ENCODE data around the gene ERAS. TPM values are rescaled to one million over a fixed set of nuclear protein-coding genes. Genes with fewer than 3 reads are reported as not detected.

ERAS gene
- total RNA-seq, 1 experiment from 2014 or later: not detected

DNA sequence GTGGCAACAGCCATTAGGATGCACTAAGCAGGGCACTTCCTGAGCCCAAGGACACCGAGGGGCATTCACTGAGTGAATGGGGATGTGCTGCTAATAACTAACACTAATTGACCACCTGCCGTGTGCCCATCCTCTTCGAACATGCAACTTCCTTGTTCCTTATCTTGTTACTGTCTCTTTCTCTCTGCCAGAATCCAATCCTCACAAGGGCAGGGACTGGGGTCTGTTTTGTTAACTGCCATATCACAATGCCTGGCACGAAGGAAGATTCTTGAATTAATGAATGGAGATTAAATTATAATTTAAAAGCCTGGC lies 1.3 kb downstream of the ERAS start:
- Histone ChIP-seq H3K9ac (ENCODE audit: low read length) (no peak overlapping the region), H4K20me1 (ENCODE audit: insufficient read depth) (no peaks in the 10 kb centered on the region), H3K27me3 (ENCODE audit: insufficient read depth, low read length) (no peaks in the 10 kb centered on the region), H3K9me3 (ENCODE audit: control insufficient read depth in 1 of 2, insufficient read depth in 1 of 2, low read depth in 1 of 2, low read length in 2 of 2) (no peaks in the 10 kb centered on the region), H3K4me1 (ENCODE audit: control insufficient read depth in 1 of 2, insufficient read depth in 2 of 2, low read length in 2 of 2) (no peaks in the 10 kb centered on the region), H3K4me3 (replicated peaks in 1 of 2; ENCODE audit: low read depth in 1 of 2, low read length in 2 of 2) (no peak overlapping the region), H3K27ac (ENCODE audit: low read depth, low read length) (no peak overlapping the region), H3K79me2 (ENCODE audit: insufficient read depth, low read length) (no peaks in the 10 kb centered on the region), H3K36me3 (ENCODE audit: control insufficient read depth in 1 of 2, insufficient read depth in 2 of 2, low read length in 2 of 2) (no peaks in the 10 kb centered on the region), H3K4me2 (ENCODE audit: low read length) (no peak overlapping the region), H3K9me2 (ENCODE audit: insufficient read depth) (no peaks in the 10 kb centered on the region), H2AFZ (ENCODE audit: low read depth, low read length, poor library complexity, severe bottlenecking) (no peak overlapping the region)
- RAD21 ChIA-PET (ENCODE audit: low non-redundant PET in 1 of 2, low total read pairs in 2 of 2, uncharacterized antibody in 2 of 2, unreplicated experiment in 2 of 2): no interaction called here
- DNase-seq (ENCODE audit: low read depth, low spot score) (no peak), ATAC-seq (no peak)
- BruUV-seq (replicated peaks): no TSS peak
- intact Hi-C loops (cut with micrococcal nuclease): no loop called here
- CTCF ChIA-PET: no interaction called here
- no peak for TF ChIP-seq EZH2 (IDR thresholded peaks at IDR 0.05)
- TF ChIP-seq JUND (IDR thresholded peaks at IDR 0.05): no peak
- no peak for TF ChIP-seq SP1 (IDR thresholded peaks at IDR 0.05; ENCODE audit: low read depth)
- no peak for TF ChIP-seq TCF7L2 (IDR thresholded peaks at IDR 0.05; ENCODE audit: borderline replicate concordance, extremely low read depth, insufficient read depth, insufficient read length)
- TF ChIP-seq YY1 (IDR thresholded peaks at IDR 0.05; ENCODE audit: extremely low read depth, insufficient replicate concordance, low read depth, low read length): no peak
- no peak for TF ChIP-seq SIN3A (IDR thresholded peaks at IDR 0.05; ENCODE audit: low read depth)
- TF ChIP-seq, protein P1, sequence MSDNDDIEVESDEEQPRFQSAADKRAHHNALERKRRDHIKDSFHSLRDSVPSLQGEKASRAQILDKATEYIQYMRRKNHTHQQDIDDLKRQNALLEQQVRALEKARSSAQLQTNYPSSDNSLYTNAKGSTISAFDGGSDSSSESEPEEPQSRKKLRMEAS (IDR thresholded peaks at IDR 0.05): no peak
- TF ChIP-seq POLR2A (IDR thresholded peaks at IDR 0.05; ENCODE audit: borderline replicate concordance, extremely low read depth, insufficient read depth, insufficient read length): no peak
- TF ChIP-seq EGR1 (IDR thresholded peaks at IDR 0.05; ENCODE audit: low read depth): no peak
- no peak for TF ChIP-seq EZH2phosphoT487 (IDR thresholded peaks at IDR 0.05; ENCODE audit: borderline replicate concordance)
- no peak for TF ChIP-seq ELF1 (IDR thresholded peaks at IDR 0.05; ENCODE audit: borderline replicate concordance, low read depth)
- TF ChIP-seq ZFX (IDR thresholded peaks at IDR 0.05): no peak
- TF ChIP-seq, protein P2, sequence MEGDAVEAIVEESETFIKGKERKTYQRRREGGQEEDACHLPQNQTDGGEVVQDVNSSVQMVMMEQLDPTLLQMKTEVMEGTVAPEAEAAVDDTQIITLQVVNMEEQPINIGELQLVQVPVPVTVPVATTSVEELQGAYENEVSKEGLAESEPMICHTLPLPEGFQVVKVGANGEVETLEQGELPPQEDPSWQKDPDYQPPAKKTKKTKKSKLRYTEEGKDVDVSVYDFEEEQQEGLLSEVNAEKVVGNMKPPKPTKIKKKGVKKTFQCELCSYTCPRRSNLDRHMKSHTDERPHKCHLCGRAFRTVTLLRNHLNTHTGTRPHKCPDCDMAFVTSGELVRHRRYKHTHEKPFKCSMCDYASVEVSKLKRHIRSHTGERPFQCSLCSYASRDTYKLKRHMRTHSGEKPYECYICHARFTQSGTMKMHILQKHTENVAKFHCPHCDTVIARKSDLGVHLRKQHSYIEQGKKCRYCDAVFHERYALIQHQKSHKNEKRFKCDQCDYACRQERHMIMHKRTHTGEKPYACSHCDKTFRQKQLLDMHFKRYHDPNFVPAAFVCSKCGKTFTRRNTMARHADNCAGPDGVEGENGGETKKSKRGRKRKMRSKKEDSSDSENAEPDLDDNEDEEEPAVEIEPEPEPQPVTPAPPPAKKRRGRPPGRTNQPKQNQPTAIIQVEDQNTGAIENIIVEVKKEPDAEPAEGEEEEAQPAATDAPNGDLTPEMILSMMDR (IDR thresholded peaks at IDR 0.05 in 2 of 3, conservative IDR thresholded peaks at IDR 0.05 in 1 of 3; ENCODE audit: borderline replicate concordance in 1 of 3, insufficient read depth in 1 of 3, low read depth in 2 of 3, low read length in 2 of 3): no peak
- no peak for TF ChIP-seq ZNF274 (IDR thresholded peaks at IDR 0.05; ENCODE audit: low read depth, low read length)
- TF ChIP-seq, protein P3, sequence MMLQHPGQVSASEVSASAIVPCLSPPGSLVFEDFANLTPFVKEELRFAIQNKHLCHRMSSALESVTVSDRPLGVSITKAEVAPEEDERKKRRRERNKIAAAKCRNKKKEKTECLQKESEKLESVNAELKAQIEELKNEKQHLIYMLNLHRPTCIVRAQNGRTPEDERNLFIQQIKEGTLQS (IDR thresholded peaks at IDR 0.05): no peak
- TF ChIP-seq POLR2AphosphoS5 (IDR thresholded peaks at IDR 0.05; ENCODE audit: low read depth, low read length): no peak
- TF ChIP-seq, protein P4, sequence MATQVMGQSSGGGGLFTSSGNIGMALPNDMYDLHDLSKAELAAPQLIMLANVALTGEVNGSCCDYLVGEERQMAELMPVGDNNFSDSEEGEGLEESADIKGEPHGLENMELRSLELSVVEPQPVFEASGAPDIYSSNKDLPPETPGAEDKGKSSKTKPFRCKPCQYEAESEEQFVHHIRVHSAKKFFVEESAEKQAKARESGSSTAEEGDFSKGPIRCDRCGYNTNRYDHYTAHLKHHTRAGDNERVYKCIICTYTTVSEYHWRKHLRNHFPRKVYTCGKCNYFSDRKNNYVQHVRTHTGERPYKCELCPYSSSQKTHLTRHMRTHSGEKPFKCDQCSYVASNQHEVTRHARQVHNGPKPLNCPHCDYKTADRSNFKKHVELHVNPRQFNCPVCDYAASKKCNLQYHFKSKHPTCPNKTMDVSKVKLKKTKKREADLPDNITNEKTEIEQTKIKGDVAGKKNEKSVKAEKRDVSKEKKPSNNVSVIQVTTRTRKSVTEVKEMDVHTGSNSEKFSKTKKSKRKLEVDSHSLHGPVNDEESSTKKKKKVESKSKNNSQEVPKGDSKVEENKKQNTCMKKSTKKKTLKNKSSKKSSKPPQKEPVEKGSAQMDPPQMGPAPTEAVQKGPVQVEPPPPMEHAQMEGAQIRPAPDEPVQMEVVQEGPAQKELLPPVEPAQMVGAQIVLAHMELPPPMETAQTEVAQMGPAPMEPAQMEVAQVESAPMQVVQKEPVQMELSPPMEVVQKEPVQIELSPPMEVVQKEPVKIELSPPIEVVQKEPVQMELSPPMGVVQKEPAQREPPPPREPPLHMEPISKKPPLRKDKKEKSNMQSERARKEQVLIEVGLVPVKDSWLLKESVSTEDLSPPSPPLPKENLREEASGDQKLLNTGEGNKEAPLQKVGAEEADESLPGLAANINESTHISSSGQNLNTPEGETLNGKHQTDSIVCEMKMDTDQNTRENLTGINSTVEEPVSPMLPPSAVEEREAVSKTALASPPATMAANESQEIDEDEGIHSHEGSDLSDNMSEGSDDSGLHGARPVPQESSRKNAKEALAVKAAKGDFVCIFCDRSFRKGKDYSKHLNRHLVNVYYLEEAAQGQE (IDR thresholded peaks at IDR 0.05; ENCODE audit: low read depth): no peak
- POLR2A ChIA-PET: no interaction called here

Measured in HCT116 (cell line).